ENCODE measurements around the gene SLC35G4.
"Not testable (repeated sequence)": the region's sequence is repeated elsewhere in the genome, so short reads cannot be mapped to it uniquely, and the experiment has no call there.

Gene SLC35G4

DNA sequence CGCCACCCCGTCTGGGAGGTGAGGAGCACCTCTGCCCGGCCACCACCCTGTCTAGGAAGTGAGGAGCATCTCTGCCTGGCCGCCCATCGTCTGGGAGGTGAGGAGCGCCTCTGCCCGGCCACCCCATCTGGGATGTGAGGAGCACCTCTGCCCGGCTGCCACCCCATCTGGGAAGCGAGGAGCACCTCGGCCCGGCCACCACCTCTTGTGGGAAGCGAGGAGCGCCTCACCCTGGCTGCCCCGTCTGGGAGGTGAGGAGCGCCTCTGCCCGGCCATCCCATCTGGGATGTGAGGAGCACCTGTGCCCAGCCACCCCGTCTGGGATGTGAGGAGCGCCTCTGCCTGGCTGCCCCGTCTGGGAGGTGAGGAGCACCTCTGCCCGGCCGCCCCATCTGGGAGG lies 4.6 kb downstream of the SLC35G4 start:
- not testable (repeated sequence) for DNase-seq (ENCODE audit: low read depth)

GRCh38 chr18:11614981-11615380 lies 5.6 kb downstream of the SLC35G4 start:
- DNase-seq (ENCODE audit: low read depth) = not testable (repeated sequence)

DNA sequence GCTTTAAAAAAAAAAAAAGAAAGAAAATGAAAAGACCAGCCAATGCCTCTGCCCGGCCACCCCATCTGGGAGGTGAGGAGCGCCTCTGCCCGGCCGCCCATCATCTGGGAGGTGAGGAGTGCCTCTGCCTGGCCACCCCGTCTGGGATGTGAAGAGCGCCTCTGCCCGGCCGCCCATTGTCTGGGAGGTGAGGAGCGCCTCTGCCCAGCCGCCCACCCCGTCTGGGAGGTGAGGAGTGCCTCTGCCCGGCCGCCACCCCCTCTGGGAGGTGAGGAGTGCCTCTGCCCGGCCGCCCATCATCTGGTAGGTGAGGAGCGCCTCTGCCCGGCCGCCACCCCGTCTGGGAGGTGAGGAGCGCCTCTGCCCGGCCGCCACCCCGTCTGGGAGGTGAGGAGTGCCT lies 37.9 kb downstream of the SLC35G4 start:
- not testable (repeated sequence) for DNase-seq (ENCODE audit: low read depth)

DNA sequence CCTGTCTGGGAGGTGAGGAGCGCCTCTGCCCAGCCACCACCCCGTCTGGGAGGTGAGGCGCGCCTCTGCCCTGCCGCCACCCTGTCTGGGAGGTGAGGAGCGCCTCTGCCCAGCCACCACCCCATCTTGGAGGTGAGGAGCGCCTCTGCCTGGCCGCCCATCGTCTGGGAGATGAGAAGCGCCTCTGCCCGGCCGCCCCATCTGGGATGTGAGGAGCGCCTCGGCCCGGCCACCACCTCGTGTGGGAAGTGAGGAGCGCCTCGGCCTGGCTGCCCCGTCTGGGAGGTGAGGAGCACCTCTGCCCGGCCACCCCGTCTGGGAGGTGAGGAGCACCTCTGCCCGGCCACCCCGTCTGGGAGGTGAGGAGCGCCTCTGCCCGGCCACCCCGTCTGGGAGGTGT lies 38.4 kb downstream of the SLC35G4 start:
- not testable (repeated sequence) for DNase-seq (ENCODE audit: low read depth)

- DNase-seq (ENCODE audit: low read depth) = no peak
These were observed 40.4 kb downstream of the SLC35G4 start for GRCh38 chr18:11649839-11650238.

GRCh38 chr18:11651899-11652298 lies 42.5 kb downstream of the SLC35G4 start:
- DNase-seq (ENCODE audit: low read depth) = no peak

DNA sequence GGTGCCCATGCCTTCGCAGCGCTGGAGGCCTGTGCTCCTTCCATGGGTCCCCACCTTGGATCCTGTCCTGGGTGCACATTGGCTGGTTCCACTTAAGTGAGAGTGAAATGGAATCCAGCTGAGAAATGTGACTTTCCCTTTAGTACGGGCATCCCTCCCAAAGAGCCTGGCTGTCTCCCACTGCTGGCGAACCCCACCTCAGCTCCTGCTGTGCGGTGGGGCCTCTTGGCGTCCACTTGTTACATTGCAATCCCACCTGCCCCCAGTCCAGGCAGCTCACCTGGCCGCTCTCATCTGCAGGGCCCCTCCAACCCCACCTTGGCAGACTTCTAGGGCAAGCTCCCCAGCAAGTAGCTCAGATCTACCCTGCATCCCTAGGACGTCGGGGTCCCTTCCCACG lies 44.1 kb downstream of the SLC35G4 start:
- DNase-seq (ENCODE audit: low read depth) = no peak

GRCh38 chr18:11654736-11655605 lies 45.6 kb downstream of the SLC35G4 start:
- DNase-seq (ENCODE audit: low read depth) = no peak

GRCh38 chr18:11655606-11655932 lies 46.2 kb downstream of the SLC35G4 start:
- no peak for DNase-seq (ENCODE audit: low read depth)

DNA sequence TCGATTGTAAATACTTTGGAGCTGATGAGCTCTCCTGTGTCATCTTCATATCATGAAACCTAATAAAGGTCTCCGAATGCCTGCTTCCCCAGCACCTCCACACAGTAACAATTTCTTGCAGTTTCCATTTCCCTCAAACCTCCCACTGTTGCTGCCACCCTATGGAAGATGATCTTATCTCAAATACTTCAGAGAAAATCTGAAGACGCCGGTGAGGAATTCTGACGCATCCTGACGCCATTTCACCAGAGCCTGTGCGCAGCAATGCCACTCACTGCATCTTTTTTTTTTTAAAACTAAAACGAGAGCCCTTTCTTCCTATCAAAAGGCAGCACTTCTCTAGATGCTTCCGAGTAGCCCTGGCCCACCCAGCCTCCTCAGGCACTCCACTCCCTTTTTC lies 47.8 kb downstream of the SLC35G4 start:
- no peak for DNase-seq (ENCODE audit: low read depth)

GRCh38 chr18:11657554-11657953 lies 48.2 kb downstream of the SLC35G4 start:
- DNase-seq (ENCODE audit: low read depth) = no peak

GRCh38 chr18:11658019-11658418 lies 48.6 kb downstream of the SLC35G4 start:
- no peak for DNase-seq (ENCODE audit: low read depth)

DNA sequence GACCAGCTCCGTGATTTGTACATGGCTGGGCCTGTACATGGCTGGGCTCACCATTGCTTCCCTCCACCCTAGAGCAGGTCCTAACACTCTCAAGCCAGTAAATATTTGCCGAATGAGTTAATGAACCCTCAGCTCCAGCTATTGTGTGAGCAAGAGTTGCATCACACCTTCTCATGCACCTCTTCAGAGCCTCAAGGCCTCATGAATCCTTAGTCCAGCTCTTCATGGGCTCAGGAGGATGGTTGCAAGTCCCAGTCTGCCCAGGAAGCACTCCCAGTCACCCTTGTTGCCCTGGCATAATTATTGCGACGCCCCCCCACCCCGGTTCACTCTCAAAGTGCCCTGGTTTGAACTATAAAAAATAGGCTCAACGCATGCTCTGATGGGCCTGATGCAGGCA lies 49.6 kb downstream of the SLC35G4 start:
- no peak for DNase-seq (ENCODE audit: low read depth)

All from activated T-helper 1 cell treated with Interleukin-2 at 50 U/mL for 16 hours (primary cell).